SH-SY5Y (cell line): ENCODE data around the gene RUSC1.

Experiments
- GATA2 ChIP-seq: IDR thresholded peaks from 2 replicates; pipeline ENCODE4 v1.6.1; 2011; ENCODE audit warnings: mild to moderate bottlenecking, low read depth, low read length
- GATA3 ChIP-seq: IDR thresholded peaks from 2 replicates; pipeline ENCODE4 v1.6.1; 2011; ENCODE audit warnings: low read depth, mild to moderate bottlenecking, low read length, moderate library complexity

GRCh38 chr1:155325603-155325893 is 4.9 kb downstream of the RUSC1 start:
- TF ChIP-seq GATA2 (no peak), GATA3 (no peak)
